Adrenal gland (tissue), 12 donors: ENCODE results near the gene GPC6. TPM values are rescaled to one million over a fixed set of nuclear protein-coding genes. Genes with fewer than 3 reads are reported as not detected.

Experiments
- DNase-seq, 7 donors: peaks; one replicate each; pipeline ENCODE4 v3.0.0-alpha.2; 2019 to 2020
- H3K27ac ChIP-seq, 5 donors: fragments of 200-600 bp; sonication (generic) in 4 of 5; 1 replicate in 3 of 5; 2 replicates in 2 of 5; pipeline versions ENCODE4 v1.5.1 to v1.8.0; 2016 to 2020; ENCODE audit warnings: mild to moderate bottlenecking in 1 of 5
- H3K27me3 ChIP-seq: fragments of 200-600 bp; 2 replicates; pipeline ENCODE4 v1.8.0; 2021
- H3K36me3 ChIP-seq, 2 donors: fragments of 200-600 bp; replicated peaks in 1 of 2; 1 replicate in 1 of 2; 2 replicates in 1 of 2; pipeline versions ENCODE4 v1.5.1 to v1.8.0; 2018 to 2022
- H3K4me1 ChIP-seq, 2 donors: fragments of 200-600 bp; replicated peaks in 1 of 2; 1 replicate in 1 of 2; 2 replicates in 1 of 2; pipeline versions ENCODE4 v1.5.1 to v1.8.0; 2018 to 2021
- H3K4me3 ChIP-seq, 4 donors: fragments of 200-600 bp; sonication (generic) in 3 of 4; one replicate each; pipeline ENCODE4 v1.5.1; 2016 to 2018
- H3K9me3 ChIP-seq, 3 donors: fragments of 200-600 bp; sonication (generic) in 1 of 3; replicated peaks in 1 of 3; 1 replicate in 2 of 3; 2 replicates in 1 of 3; pipeline versions ENCODE4 v1.5.1 to v1.8.0; 2016 to 2021
- CTCF ChIP-seq, 6 experiments: fragments of 450-650 bp in 4 of 6; fragments of 200-600 bp in 2 of 6; sonication (generic) in 1 of 6; IDR thresholded peaks; 1 replicate in 5 of 6; 2 replicates in 1 of 6; pipeline versions ENCODE4 v1.5.1 to v1.8.0; 2016 to 2021; ENCODE audit warnings: antibody characterized with exemption in 6 of 6, mild to moderate bottlenecking in 2 of 6, moderate library complexity in 1 of 6
- POLR2A ChIP-seq, 2 donors: fragments of 450-650 bp; IDR thresholded peaks; one replicate each; pipeline ENCODE4 v1.6.1; 2017; ENCODE audit warnings: antibody characterized with exemption in 2 of 2, mild to moderate bottlenecking in 2 of 2, moderate library complexity in 1 of 2
- WGBS, 4 donors: extraction: QIAGEN DNeasy Blood & Tissue Kit in 2 of 4; methylation state at CpG; one replicate each; pipeline versions ENCODE4 v1.1.5 to v1.1.7; 2013 to 2017; 5-methylcytosine and 5-hydroxymethylcytosine counted together
- intact Hi-C, 2 donors: fragments of 100-400 bp; cut with DNase I; formaldehyde crosslinking; loops; one replicate each; pipeline versions ENCODE4 v1.14.1 to v1.15.0; 2022 to 2023
- polyA plus RNA-seq, 3 donors: library from polyadenylated mRNA; stranded (reverse); fragments of 200-250 nt in 2 of 3; fragments of 350-450 nt in 1 of 3; fragmentation: Illumina TruSeq in 1 of 3; extraction: RNeasy Lipid Tissue Mini Kit (QIAGEN cat#74804) in 1 of 3; gene quantifications; one replicate each; pipeline ENCODE4 v1.2.3, GENCODE V29; 2013 to 2014
- total RNA-seq, 9 donors: library from RNA; depleted of rRNA in 4 of 9; stranded (reverse); fragments of >200 nt in 4 of 9; fragments of 120-200 nt in 1 of 9; fragmentation: NEBNext Ultra II Directional in 1 of 9; extraction: Animal tissue kit (Norgen Biotek cat#: 25700) in 1 of 9; gene quantifications; one replicate each; pipeline versions ENCODE4 v1.1.0 to v1.2.4, GENCODE V29; 2013 to 2023
- donor health status: healthy with polysubstance abuse.
- donor health status: Bipolar disorder and iron deficiency.
- donor health status: DM: yes; HTN: yes; CAD: no.
- donor health status: DM: no; HTN: no; CAD: no.
- donor health status: DM: no; HTN: no; CAD: no.
- donor health status: DM: yes; HTN: yes; CAD: no.

The GPC6 gene
- total and polyA plus RNA-seq, 12 donors: 0.37 to 62.3 (median 2.5) TPM

- Histone ChIP-seq H3K4me1 (no peaks in the 10 kb centered on the region), H3K36me3 (no peaks in the 10 kb centered on the region), H3K27me3 (no peaks in the 10 kb centered on the region), H3K27ac (no peak overlapping the region), H3K9me3 (no peaks in the 10 kb centered on the region), H3K4me3 (no peak overlapping the region)
- no peak for DNase-seq
- intact Hi-C loops: no loop called here
- TF ChIP-seq CTCF (IDR thresholded peaks at IDR 0.05) (no peak), POLR2A (IDR thresholded peaks at IDR 0.05) (no peak)
- 79 to 93% (median 91%) methylated on average over 1 of the region's 1 CpG for WGBS, 4 donors
These were observed 497.6 kb downstream of the GPC6 start for GRCh38 chr13:93724187-93724586.

- Histone ChIP-seq H3K36me3 (no peaks in the 10 kb centered on the region), H3K9me3 (no peaks in the 10 kb centered on the region), H3K27ac (no peak overlapping the region), H3K4me3 (no peak overlapping the region), H3K4me1 (no peaks in the 10 kb centered on the region), H3K27me3 (no peaks in the 10 kb centered on the region)
- intact Hi-C loops: no loop called here
- DNase-seq: no peak
- 70 to 78% (median 75%) methylated on average over 6 of the region's 6 CpGs for WGBS, 4 donors
- no peak for TF ChIP-seq CTCF (IDR thresholded peaks at IDR 0.05)
- TF ChIP-seq POLR2A (IDR thresholded peaks at IDR 0.05): no peak
These were observed 499.8 kb downstream of the GPC6 start for GRCh38 chr13:93726173-93726957.

- intact Hi-C loops: no loop called here
- Histone ChIP-seq H3K9me3 (no peaks in the 10 kb centered on the region), H3K36me3 (no peaks in the 10 kb centered on the region), H3K4me1 (no peaks in the 10 kb centered on the region), H3K27me3 (no peaks in the 10 kb centered on the region), H3K27ac (no peak overlapping the region), H3K4me3 (no peak overlapping the region)
- no peak for DNase-seq
- WGBS, 4 donors: 54 to 60% (median 55%) methylated on average over 3 of the region's 3 CpGs
- TF ChIP-seq POLR2A (IDR thresholded peaks at IDR 0.05) (no peak), CTCF (IDR thresholded peaks at IDR 0.05) (no peak)
These were observed 500.9 kb downstream of the GPC6 start for GRCh38 chr13:93727211-93728141.

- no peak overlapping the region for H3K27ac ChIP-seq
- no peak for TF ChIP-seq CTCF (IDR thresholded peaks at IDR 0.05)
- no peak for TF ChIP-seq POLR2A (IDR thresholded peaks at IDR 0.05)
These were observed 502.8 kb downstream of the GPC6 start for GRCh38 chr13:93729383-93729782.

More at GRCh38 chr13:93729383-93729782, 502.8 kb downstream of the GPC6 start:
- no peak overlapping the region for H3K4me3 ChIP-seq
- H3K4me1 ChIP-seq: no peaks in the 10 kb centered on the region
- DNase-seq: no peak
- no peaks in the 10 kb centered on the region for H3K27me3 ChIP-seq
- intact Hi-C loops: no loop called here
- WGBS, 4 donors: 84 to 93% (median 90%) methylated on average over 2 of the region's 2 CpGs
- H3K36me3 ChIP-seq: no peaks in the 10 kb centered on the region
- H3K9me3 ChIP-seq: no peaks in the 10 kb centered on the region
